Lung (tissue), 12 donors: ENCODE results near the gene BIVM. TPM values are rescaled to one million over a fixed set of nuclear protein-coding genes. Genes with fewer than 3 reads are reported as not detected.
"Not testable (repeated sequence)": the region's sequence is repeated elsewhere in the genome, so short reads cannot be mapped to it uniquely, and the experiment has no call there.

Experiments used
- ATAC-seq: fragments of 200-7000 bp; cut with Tn5 transposase; one replicate; pipeline ENCODE4 v1.9.1; 2020; ENCODE audit warnings: moderate number of reproducible peaks; ENCODE audit not compliant: insufficient read depth, low FRiP score
- DNase-seq, 3 donors: peaks; one replicate each; pipeline ENCODE4 v3.0.0-alpha.2; 2013 to 2017
- H3K27ac ChIP-seq, 2 donors: one replicate each; pipeline ENCODE4 v1.5.1; 2013; ENCODE audit warnings: mild to moderate bottlenecking in 2 of 2, moderate library complexity in 2 of 2, control low read depth in 1 of 2, inconsistent platforms in 1 of 2, low read depth in 1 of 2, low read length in 1 of 2
- H3K27me3 ChIP-seq, 3 donors: one replicate each; pipeline ENCODE4 v1.5.1; 2013; ENCODE audit warnings: low read length in 2 of 3; ENCODE audit not compliant: control insufficient read depth in 3 of 3, insufficient read depth in 3 of 3
- H3K36me3 ChIP-seq, 4 donors: one replicate each; pipeline ENCODE4 v1.5.1; 2013; ENCODE audit warnings: low read length in 4 of 4, mild to moderate bottlenecking in 1 of 4, moderate library complexity in 1 of 4; ENCODE audit not compliant: control insufficient read depth in 4 of 4, insufficient read depth in 4 of 4
- H3K4me1 ChIP-seq, 5 donors: one replicate each; pipeline ENCODE4 v1.5.1; 2013; ENCODE audit warnings: low read length in 5 of 5, mild to moderate bottlenecking in 2 of 5, moderate library complexity in 1 of 5; ENCODE audit not compliant: control insufficient read depth in 5 of 5, insufficient read depth in 5 of 5
- H3K4me3 ChIP-seq: one replicate; pipeline ENCODE4 v1.5.1; 2013; ENCODE audit warnings: mild to moderate bottlenecking, control low read depth, moderate library complexity
- H3K9ac ChIP-seq, 2 donors: one replicate each; pipeline ENCODE4 v1.5.1; 2013; ENCODE audit warnings: low read length in 2 of 2, control low read depth in 1 of 2; ENCODE audit not compliant: insufficient read depth in 1 of 2
- H3K9me3 ChIP-seq, 4 donors: one replicate each; pipeline ENCODE4 v1.5.1; 2013; ENCODE audit warnings: low read length in 3 of 4, mild to moderate bottlenecking in 1 of 4, moderate library complexity in 1 of 4; ENCODE audit not compliant: control insufficient read depth in 4 of 4, insufficient read depth in 3 of 4
- WGBS, 2 donors: extraction: QIAGEN DNeasy Blood & Tissue Kit; methylation state at CpG; one replicate each; pipeline ENCODE4 v1.1.7; 2013; 5-methylcytosine and 5-hydroxymethylcytosine counted together
- polyA plus RNA-seq, 2 donors: library from polyadenylated mRNA; stranded (reverse); fragments of 200-250 nt; gene quantifications; one replicate each; pipeline ENCODE4 v1.2.1, GENCODE V29; 2013
- total RNA-seq, 2 donors: library from RNA; depleted of rRNA in 1 of 2; stranded (reverse); fragments of >200 nt in 1 of 2; gene quantifications; one replicate each; pipeline ENCODE4 v1.2.1, GENCODE V29; 2014 to 2021
- TF ChIP-seq, protein P1 (sequence below): IDR thresholded peaks from 2 replicates; pipeline ENCODE4 v1.5.1; 2012; ENCODE audit warnings: mild to moderate bottlenecking; ENCODE audit errors: control extremely low read depth, extremely low read depth
- donor health status: control.
- donor health status: control.
- donor health status: Bipolar disorder and iron deficiency.
- donor health status: healthy.
- donor health status: DM: yes; HTN: yes; CAD: no.

The BIVM gene
- total and polyA plus RNA-seq, 4 donors = 5.5 to 38.4 (median 13.1) TPM

DNA sequence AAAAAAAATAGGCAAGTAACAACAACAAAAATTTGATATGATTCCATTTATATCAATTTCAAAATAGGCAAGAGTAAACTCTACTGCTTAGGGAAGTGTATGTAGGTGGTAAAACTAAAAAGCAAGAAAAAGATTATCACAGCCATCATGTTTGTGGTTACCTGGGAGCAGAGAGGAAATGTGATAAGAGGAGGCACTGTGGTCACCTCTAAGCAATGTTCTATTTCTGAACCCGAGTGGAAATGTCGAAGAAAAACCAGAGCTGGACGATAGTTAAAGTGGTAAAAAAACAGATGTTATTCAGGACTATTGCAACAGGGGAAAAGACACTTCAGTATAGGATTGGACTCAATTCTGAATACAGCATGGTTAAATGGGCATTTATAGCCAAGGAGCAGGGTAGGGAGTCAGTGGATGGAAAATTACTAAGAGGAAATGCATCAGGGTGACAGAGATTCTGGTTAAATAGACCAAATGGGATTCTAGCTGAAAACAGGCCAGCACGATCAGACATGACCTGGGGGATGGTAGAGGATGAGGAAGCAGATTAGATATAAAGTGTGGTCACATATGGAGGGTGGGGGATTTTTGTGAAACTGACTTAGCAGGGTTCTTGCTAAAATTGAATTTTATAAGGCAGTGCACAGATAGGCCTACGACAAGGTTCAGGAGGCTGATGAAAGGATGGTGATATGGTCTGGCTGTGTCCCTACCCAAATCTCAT lies 19.3 kb upstream of the BIVM start:
- ATAC-seq = no peak

DNA sequence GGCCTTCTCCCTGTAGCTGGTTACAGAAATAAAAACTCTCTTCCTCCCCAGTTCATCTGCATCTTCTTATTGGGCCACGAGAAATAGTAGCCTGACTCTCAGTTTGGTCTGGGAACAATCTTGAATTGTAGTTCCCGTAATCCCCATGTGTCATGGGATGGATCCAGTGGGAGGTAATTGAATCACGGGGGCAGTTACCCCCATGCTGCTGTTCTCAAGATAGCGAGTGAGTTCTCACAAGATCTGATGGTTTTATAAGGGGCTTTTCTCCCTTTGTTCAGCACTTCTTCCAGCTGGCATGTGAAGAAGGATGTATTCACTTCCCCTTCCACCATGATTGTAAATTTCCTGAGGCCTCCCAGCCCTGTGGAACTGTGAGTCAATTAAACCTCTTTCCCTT lies 18.3 kb upstream of the BIVM start:
- 91 to 93% methylated on average over 4 of the region's 4 CpGs for WGBS, 2 donors
- H3K9ac ChIP-seq, DNase-seq, H3K4me1 ChIP-seq, H3K36me3 ChIP-seq, H3K27me3 ChIP-seq, H3K9me3 ChIP-seq, ATAC-seq, H3K27ac ChIP-seq, H3K4me3 ChIP-seq: not testable (repeated sequence)

More for the DNA sequence above, 19.3 kb upstream of the BIVM start:
- TF ChIP-seq, protein P1, sequence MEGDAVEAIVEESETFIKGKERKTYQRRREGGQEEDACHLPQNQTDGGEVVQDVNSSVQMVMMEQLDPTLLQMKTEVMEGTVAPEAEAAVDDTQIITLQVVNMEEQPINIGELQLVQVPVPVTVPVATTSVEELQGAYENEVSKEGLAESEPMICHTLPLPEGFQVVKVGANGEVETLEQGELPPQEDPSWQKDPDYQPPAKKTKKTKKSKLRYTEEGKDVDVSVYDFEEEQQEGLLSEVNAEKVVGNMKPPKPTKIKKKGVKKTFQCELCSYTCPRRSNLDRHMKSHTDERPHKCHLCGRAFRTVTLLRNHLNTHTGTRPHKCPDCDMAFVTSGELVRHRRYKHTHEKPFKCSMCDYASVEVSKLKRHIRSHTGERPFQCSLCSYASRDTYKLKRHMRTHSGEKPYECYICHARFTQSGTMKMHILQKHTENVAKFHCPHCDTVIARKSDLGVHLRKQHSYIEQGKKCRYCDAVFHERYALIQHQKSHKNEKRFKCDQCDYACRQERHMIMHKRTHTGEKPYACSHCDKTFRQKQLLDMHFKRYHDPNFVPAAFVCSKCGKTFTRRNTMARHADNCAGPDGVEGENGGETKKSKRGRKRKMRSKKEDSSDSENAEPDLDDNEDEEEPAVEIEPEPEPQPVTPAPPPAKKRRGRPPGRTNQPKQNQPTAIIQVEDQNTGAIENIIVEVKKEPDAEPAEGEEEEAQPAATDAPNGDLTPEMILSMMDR = no peak
- H3K4me1 ChIP-seq = no peaks in the 10 kb centered on the region
- no peaks in the 10 kb centered on the region for H3K36me3 ChIP-seq
- H3K27ac ChIP-seq = no peak overlapping the region
- no peak overlapping the region for H3K9ac ChIP-seq
- no peak for DNase-seq
- no peaks in the 10 kb centered on the region for H3K27me3 ChIP-seq
- H3K9me3 ChIP-seq = no peaks in the 10 kb centered on the region
- WGBS, 2 donors = 30 to 56% methylated on average over 5 of the region's 5 CpGs
- no peak overlapping the region for H3K4me3 ChIP-seq

DNA sequence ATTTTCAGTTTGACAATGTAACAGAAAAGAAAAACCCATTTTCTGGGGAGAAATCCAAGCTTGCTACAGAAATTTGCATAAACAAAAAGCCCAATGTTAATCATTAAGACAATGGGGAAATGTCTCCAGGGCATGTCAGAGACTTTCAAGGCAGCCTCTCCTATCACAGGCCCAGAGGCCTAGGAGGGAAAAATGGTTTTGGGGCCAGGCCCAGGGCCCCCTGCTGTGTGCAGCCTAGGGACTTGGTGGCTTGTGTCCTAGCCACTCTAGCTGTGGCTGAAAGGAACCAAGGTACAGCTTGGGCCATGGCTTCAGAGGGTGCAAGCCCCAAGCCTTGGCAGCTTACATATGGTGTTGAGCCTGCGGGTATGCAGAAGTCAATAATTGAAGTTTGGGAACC lies 17.3 kb upstream of the BIVM start:
- Histone ChIP-seq H3K4me1 (no peaks in the 10 kb centered on the region), H3K27ac (no peak overlapping the region), H3K4me3 (no peak overlapping the region), H3K9ac (no peak overlapping the region), H3K27me3 (no peaks in the 10 kb centered on the region), H3K36me3 (peaks cover 0 to 4% (median 0%) of the 10 kb centered on the region in 4 donors), H3K9me3 (no peaks in the 10 kb centered on the region)
- WGBS, 2 donors = 100% methylated on average over 1 of the region's 1 CpG
- ATAC-seq = no peak
- DNase-seq = no peak
- TF ChIP-seq, protein P1 = no peak

DNA sequence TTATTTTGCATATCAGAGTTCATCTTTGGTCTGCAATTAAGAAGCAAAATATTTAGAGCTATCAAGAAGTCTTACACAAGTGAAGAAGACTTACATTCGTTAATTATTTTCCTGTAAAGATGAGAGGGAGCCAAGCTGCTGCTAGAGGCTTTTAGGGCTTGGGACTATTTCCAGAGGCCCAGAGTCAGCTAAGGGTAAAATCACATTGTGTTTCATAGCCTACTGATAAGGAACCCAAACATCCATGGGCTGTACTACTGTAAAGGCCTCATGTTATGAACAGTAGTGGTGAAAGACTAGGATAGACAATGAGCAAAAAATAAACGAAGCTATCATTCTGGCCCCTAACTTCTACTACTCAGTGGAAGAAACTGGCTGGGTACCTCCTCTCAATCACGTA lies 14.4 kb upstream of the BIVM start:
- Histone ChIP-seq H3K9ac (no peak overlapping the region), H3K9me3 (no peaks in the 10 kb centered on the region), H3K27me3 (no peaks in the 10 kb centered on the region), H3K36me3 (peaks cover 3 to 16% (median 10%) of the 10 kb centered on the region in 4 donors), H3K27ac (peak overlapping the region in 1 of 2 donors; percentile 66), H3K4me3 (no peak overlapping the region), H3K4me1 (no peaks in the 10 kb centered on the region)
- TF ChIP-seq, protein P1 = no peak
- 87 to 93% methylated on average over 3 of the region's 3 CpGs for WGBS, 2 donors
- no peak for ATAC-seq
- DNase-seq = no peak
